ENCODE data around the gene NTRK1.

The NTRK1 gene

DNA sequence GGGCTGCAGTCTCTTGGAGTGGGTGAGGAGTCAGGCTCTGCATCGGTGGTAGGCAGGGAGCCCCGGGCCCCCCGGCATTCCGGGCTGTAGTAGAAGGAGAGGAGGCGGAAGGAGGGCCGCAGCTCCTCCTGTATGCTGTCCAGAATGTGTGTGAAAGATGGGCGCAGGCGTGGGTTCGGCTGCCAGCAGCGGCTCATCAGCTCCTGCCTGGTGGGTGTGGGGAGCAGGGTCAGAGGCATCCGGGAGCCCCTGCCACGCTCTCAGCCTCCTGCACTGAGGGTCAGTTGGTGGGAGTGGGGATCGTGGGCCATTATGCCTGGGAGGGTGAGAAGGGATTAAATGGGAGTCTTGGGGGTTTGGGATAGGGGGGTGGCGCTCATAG is 19.8 kb upstream of the NTRK1 start (continued):
- TF ChIP-seq, protein P1, sequence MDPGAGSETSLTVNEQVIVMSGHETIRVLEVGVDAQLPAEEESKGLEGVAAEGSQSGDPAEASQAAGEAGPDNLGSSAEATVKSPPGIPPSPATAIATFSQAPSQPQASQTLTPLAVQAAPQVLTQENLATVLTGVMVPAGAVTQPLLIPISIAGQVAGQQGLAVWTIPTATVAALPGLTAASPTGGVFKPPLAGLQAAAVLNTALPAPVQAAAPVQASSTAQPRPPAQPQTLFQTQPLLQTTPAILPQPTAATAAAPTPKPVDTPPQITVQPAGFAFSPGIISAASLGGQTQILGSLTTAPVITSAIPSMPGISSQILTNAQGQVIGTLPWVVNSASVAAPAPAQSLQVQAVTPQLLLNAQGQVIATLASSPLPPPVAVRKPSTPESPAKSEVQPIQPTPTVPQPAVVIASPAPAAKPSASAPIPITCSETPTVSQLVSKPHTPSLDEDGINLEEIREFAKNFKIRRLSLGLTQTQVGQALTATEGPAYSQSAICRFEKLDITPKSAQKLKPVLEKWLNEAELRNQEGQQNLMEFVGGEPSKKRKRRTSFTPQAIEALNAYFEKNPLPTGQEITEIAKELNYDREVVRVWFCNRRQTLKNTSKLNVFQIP (CRISPR knock-in tag; IDR thresholded peaks at IDR 0.05; ENCODE audit: borderline replicate concordance, low read depth) = no peak
- TF ChIP-seq CSDC2 (CRISPR knock-in tag; IDR thresholded peaks at IDR 0.05) (no peak), ZC3H10 (CRISPR knock-in tag; IDR thresholded peaks at IDR 0.05) (no peak), ZNF565 (CRISPR knock-in tag; conservative IDR thresholded peaks at IDR 0.05; ENCODE audit: low read depth) (no peak)
- TF ChIP-seq, protein P2, sequence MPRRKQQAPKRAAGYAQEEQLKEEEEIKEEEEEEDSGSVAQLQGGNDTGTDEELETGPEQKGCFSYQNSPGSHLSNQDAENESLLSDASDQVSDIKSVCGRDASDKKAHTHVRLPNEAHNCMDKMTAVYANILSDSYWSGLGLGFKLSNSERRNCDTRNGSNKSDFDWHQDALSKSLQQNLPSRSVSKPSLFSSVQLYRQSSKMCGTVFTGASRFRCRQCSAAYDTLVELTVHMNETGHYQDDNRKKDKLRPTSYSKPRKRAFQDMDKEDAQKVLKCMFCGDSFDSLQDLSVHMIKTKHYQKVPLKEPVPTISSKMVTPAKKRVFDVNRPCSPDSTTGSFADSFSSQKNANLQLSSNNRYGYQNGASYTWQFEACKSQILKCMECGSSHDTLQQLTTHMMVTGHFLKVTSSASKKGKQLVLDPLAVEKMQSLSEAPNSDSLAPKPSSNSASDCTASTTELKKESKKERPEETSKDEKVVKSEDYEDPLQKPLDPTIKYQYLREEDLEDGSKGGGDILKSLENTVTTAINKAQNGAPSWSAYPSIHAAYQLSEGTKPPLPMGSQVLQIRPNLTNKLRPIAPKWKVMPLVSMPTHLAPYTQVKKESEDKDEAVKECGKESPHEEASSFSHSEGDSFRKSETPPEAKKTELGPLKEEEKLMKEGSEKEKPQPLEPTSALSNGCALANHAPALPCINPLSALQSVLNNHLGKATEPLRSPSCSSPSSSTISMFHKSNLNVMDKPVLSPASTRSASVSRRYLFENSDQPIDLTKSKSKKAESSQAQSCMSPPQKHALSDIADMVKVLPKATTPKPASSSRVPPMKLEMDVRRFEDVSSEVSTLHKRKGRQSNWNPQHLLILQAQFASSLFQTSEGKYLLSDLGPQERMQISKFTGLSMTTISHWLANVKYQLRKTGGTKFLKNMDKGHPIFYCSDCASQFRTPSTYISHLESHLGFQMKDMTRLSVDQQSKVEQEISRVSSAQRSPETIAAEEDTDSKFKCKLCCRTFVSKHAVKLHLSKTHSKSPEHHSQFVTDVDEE (CRISPR knock-in tag; IDR thresholded peaks at IDR 0.05) = no peak

DNA sequence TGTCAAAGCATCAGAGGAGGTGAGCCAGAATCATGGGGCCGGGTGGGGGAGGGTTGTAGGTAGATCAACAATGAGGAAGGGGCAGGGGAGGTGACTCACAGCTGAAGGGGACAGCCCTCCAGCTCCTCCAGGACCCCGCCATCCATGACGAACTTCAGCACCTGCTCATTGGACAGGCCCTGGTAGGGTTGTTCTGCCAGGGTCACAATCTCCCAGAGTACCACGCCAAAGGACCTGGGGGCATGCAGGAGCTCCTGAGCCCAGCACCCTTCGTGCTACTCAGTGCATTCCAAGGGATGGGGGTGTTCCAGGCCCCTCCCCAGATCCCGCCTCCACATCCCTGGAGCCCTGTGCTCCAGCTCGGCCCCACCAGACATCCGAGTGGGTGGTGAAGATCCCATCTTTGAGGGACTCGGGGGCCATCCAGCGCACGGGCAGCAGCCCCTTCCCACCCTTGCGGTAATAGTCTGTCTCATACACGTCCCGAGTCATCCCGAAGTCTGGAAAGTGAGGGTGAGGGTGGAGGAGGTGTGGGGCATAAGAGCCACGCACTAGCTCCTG is 19.3 kb upstream of the NTRK1 start:
- TF ChIP-seq ESRRG (CRISPR knock-in tag; IDR thresholded peaks at IDR 0.05) (no peak), ZNF70 (CRISPR knock-in tag; IDR thresholded peaks at IDR 0.05) (no peak), ZFP30 (CRISPR knock-in tag; IDR thresholded peaks at IDR 0.05) (no peak), GLIS3 (CRISPR knock-in tag; IDR thresholded peaks at IDR 0.05) (no peak), TCF4 (CRISPR knock-in tag; IDR thresholded peaks at IDR 0.05; ENCODE audit: borderline replicate concordance) (no peak), BACH2 (CRISPR knock-in tag; IDR thresholded peaks at IDR 0.05; ENCODE audit: borderline replicate concordance) (no peak), ZNF565 (CRISPR knock-in tag; conservative IDR thresholded peaks at IDR 0.05; ENCODE audit: low read depth) (no peak), OSR1 (CRISPR knock-in tag; IDR thresholded peaks at IDR 0.05) (no peak), CSDC2 (CRISPR knock-in tag; IDR thresholded peaks at IDR 0.05) (no peak), PPARA (CRISPR knock-in tag; IDR thresholded peaks at IDR 0.05; ENCODE audit: borderline replicate concordance) (no peak), ZC3H10 (CRISPR knock-in tag; IDR thresholded peaks at IDR 0.05) (no peak), RARB (CRISPR knock-in tag; IDR thresholded peaks at IDR 0.05) (no peak), ARNTL (CRISPR knock-in tag; IDR thresholded peaks at IDR 0.05; ENCODE audit: borderline replicate concordance, low read depth) (no peak)
- TF ChIP-seq, protein P3, sequence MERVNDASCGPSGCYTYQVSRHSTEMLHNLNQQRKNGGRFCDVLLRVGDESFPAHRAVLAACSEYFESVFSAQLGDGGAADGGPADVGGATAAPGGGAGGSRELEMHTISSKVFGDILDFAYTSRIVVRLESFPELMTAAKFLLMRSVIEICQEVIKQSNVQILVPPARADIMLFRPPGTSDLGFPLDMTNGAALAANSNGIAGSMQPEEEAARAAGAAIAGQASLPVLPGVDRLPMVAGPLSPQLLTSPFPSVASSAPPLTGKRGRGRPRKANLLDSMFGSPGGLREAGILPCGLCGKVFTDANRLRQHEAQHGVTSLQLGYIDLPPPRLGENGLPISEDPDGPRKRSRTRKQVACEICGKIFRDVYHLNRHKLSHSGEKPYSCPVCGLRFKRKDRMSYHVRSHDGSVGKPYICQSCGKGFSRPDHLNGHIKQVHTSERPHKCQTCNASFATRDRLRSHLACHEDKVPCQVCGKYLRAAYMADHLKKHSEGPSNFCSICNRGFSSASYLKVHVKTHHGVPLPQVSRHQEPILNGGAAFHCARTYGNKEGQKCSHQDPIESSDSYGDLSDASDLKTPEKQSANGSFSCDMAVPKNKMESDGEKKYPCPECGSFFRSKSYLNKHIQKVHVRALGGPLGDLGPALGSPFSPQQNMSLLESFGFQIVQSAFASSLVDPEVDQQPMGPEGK (CRISPR knock-in tag; IDR thresholded peaks at IDR 0.05; ENCODE audit: borderline replicate concordance) = no peak
- TF ChIP-seq, protein P4, sequence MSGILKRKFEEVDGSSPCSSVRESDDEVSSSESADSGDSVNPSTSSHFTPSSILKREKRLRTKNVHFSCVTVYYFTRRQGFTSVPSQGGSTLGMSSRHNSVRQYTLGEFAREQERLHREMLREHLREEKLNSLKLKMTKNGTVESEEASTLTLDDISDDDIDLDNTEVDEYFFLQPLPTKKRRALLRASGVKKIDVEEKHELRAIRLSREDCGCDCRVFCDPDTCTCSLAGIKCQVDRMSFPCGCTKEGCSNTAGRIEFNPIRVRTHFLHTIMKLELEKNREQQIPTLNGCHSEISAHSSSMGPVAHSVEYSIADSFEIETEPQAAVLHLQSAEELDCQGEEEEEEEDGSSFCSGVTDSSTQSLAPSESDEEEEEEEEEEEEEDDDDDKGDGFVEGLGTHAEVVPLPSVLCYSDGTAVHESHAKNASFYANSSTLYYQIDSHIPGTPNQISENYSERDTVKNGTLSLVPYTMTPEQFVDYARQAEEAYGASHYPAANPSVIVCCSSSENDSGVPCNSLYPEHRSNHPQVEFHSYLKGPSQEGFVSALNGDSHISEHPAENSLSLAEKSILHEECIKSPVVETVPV (CRISPR knock-in tag; IDR thresholded peaks at IDR 0.05) = no peak
- TF ChIP-seq, protein P2 (CRISPR knock-in tag; IDR thresholded peaks at IDR 0.05) = no peak
- TF ChIP-seq, protein P1 (CRISPR knock-in tag; IDR thresholded peaks at IDR 0.05; ENCODE audit: borderline replicate concordance, low read depth) = no peak
- TF ChIP-seq, protein P5, sequence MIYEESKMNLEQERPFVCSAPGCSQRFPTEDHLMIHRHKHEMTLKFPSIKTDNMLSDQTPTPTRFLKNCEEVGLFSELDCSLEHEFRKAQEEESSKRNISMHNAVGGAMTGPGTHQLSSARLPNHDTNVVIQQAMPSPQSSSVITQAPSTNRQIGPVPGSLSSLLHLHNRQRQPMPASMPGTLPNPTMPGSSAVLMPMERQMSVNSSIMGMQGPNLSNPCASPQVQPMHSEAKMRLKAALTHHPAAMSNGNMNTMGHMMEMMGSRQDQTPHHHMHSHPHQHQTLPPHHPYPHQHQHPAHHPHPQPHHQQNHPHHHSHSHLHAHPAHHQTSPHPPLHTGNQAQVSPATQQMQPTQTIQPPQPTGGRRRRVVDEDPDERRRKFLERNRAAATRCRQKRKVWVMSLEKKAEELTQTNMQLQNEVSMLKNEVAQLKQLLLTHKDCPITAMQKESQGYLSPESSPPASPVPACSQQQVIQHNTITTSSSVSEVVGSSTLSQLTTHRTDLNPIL (CRISPR knock-in tag; IDR thresholded peaks at IDR 0.05; ENCODE audit: low read depth) = no peak
- no peak for ATAC-seq

Data from SK-N-SH treated with all-trans-retinoic acid at 6 μM for 48 hours (cell line).